DOHH2 (cell line): ENCODE data around the gene DCAF16.

Experiments
- CTCF ChIP-seq: fragments of 200-600 bp; sonication (generic); IDR thresholded peaks from one replicate; pipeline ENCODE4 v1.5.1; 2014; ENCODE audit warnings: antibody characterized with exemption, mild to moderate bottlenecking, low read depth, low read length; ENCODE audit not compliant: poor library complexity, severe bottlenecking
- EZH2phosphoT487 ChIP-seq: fragments of 200-600 bp; sonication (generic); IDR thresholded peaks from 2 replicates; pipeline ENCODE4 v1.6.1; 2017; ENCODE audit warnings: borderline replicate concordance, mild to moderate bottlenecking, antibody characterized with exemption, low read length, moderate library complexity, mixed read lengths

GRCh38 chr4:17807446-17807845 lies 3.1 kb downstream of the DCAF16 start:
- TF ChIP-seq CTCF (no peak), EZH2phosphoT487 (no peak)
